Loucy (cell line): ENCODE measurements around the gene STMN3.

Experiments used
- H2AFZ ChIP-seq: fragments of 200-600 bp; sonication (generic); 2 replicates; pipeline ENCODE4 v1.6.0; 2016; ENCODE audit warnings: antibody characterized with exemption, mild to moderate bottlenecking, low read length, moderate library complexity
- H3F3A ChIP-seq: fragments of 200-600 bp; 2 replicates; pipeline ENCODE4 v1.6.0; 2016; ENCODE audit warnings: antibody characterized with exemption, low read depth, mild to moderate bottlenecking
- H3K27me3 ChIP-seq: fragments of 200-600 bp; sonication (generic); 2 replicates; pipeline ENCODE4 v1.6.1; 2014; ENCODE audit warnings: low read length, mild to moderate bottlenecking; ENCODE audit not compliant: insufficient read depth, poor library complexity, severe bottlenecking
- H3K36me3 ChIP-seq: fragments of 200-600 bp; sonication (generic); 2 replicates; pipeline ENCODE4 v1.6.1; 2016; ENCODE audit warnings: low read length; ENCODE audit not compliant: insufficient read depth
- H3K4me1 ChIP-seq: fragments of 200-600 bp; sonication (generic); 2 replicates; pipeline ENCODE4 v1.5.1; 2014; ENCODE audit warnings: low read length, mild to moderate bottlenecking; ENCODE audit not compliant: insufficient read depth, poor library complexity, severe bottlenecking
- H3K4me2 ChIP-seq: fragments of 200-600 bp; sonication (generic); 2 replicates; pipeline ENCODE4 v1.6.0; 2014; ENCODE audit warnings: antibody characterized with exemption, low read length, low read depth, mild to moderate bottlenecking; ENCODE audit not compliant: poor library complexity, severe bottlenecking
- H3K4me3 ChIP-seq: fragments of 200-600 bp; sonication (generic); 2 replicates; pipeline ENCODE4 v1.5.1; 2014; ENCODE audit warnings: low read length, mild to moderate bottlenecking, mixed read lengths; ENCODE audit not compliant: poor library complexity, severe bottlenecking
- H3K79me2 ChIP-seq: fragments of 200-600 bp; sonication (generic); 2 replicates; pipeline ENCODE4 v1.6.1; 2014; ENCODE audit warnings: low read length; ENCODE audit not compliant: insufficient read depth
- H3K9ac ChIP-seq: fragments of 200-600 bp; sonication (generic); 2 replicates; pipeline ENCODE4 v1.6.0; 2014; ENCODE audit warnings: mild to moderate bottlenecking, low read depth, low read length, moderate library complexity; ENCODE audit not compliant: poor library complexity, severe bottlenecking
- H3K9me2 ChIP-seq: fragments of 200-600 bp; sonication (generic); replicated peaks from 2 replicates; pipeline ENCODE4 v1.6.1; 2016; ENCODE audit warnings: low read depth, low read length, mixed read lengths
- H3K9me3 ChIP-seq: fragments of 200-600 bp; sonication (generic); 2 replicates; pipeline ENCODE4 v1.6.1; 2014; ENCODE audit warnings: mild to moderate bottlenecking, antibody characterized with exemption, low read length, low read depth; ENCODE audit not compliant: insufficient read depth
- H4K20me1 ChIP-seq: fragments of 200-600 bp; sonication (generic); 2 replicates; pipeline ENCODE4 v1.6.0; 2014; ENCODE audit warnings: antibody characterized with exemption, low read length, mild to moderate bottlenecking; ENCODE audit not compliant: insufficient read depth, poor library complexity, severe bottlenecking
- CTCF ChIP-seq: fragments of 200-600 bp; sonication (generic); conservative IDR thresholded peaks from 2 replicates; pipeline ENCODE4 v1.5.1; 2014; ENCODE audit warnings: mild to moderate bottlenecking, antibody characterized with exemption, low read length
- EZH2phosphoT487 ChIP-seq: fragments of 200-600 bp; IDR thresholded peaks from 2 replicates; pipeline ENCODE4 v1.6.1; 2018; ENCODE audit warnings: antibody characterized with exemption, mild to moderate bottlenecking, moderate library complexity, borderline replicate concordance

STMN3 gene

GRCh38 chr20:63598479-63599395, 54.5 kb downstream of the STMN3 start:
- Histone ChIP-seq H3K79me2 (no peaks in the 10 kb centered on the region), H3K9me2 (no peaks in the 10 kb centered on the region), H3K4me1 (no peaks in the 10 kb centered on the region), H2AFZ (no peak overlapping the region), H3K27me3 (no peaks in the 10 kb centered on the region), H3K4me3 (no peak overlapping the region), H3K9me3 (no peaks in the 10 kb centered on the region), H3K9ac (no peak overlapping the region), H3F3A (no peaks in the 10 kb centered on the region), H3K4me2 (no peak overlapping the region), H4K20me1 (no peaks in the 10 kb centered on the region), H3K36me3 (peaks cover 58% of the 10 kb centered on the region; the same call in 1 of the 2 replicates)
- TF ChIP-seq EZH2phosphoT487 (no peak), CTCF (no peak)

- Histone ChIP-seq H3K4me2 (no peak overlapping the region), H3F3A (no peaks in the 10 kb centered on the region), H3K4me3 (no peak overlapping the region), H3K27me3 (no peaks in the 10 kb centered on the region), H3K9me3 (no peaks in the 10 kb centered on the region), H3K9me2 (no peaks in the 10 kb centered on the region), H3K36me3 (peaks cover 62% of the 10 kb centered on the region; the same call in 1 of the 2 replicates), H3K4me1 (no peaks in the 10 kb centered on the region), H3K9ac (no peak overlapping the region), H2AFZ (no peak overlapping the region), H4K20me1 (no peaks in the 10 kb centered on the region), H3K79me2 (no peaks in the 10 kb centered on the region)
- TF ChIP-seq CTCF = no peak
- no peak for TF ChIP-seq EZH2phosphoT487
Observed at GRCh38 chr20:63597651-63598478, 55.4 kb downstream of the STMN3 start.

- Histone ChIP-seq H3F3A (no peaks in the 10 kb centered on the region), H3K36me3 (peaks cover 50% of the 10 kb centered on the region; the same call in 1 of the 2 replicates), H2AFZ (no peak overlapping the region), H4K20me1 (no peaks in the 10 kb centered on the region), H3K4me3 (no peak overlapping the region), H3K9me2 (no peaks in the 10 kb centered on the region), H3K4me2 (no peak overlapping the region), H3K9ac (no peak overlapping the region), H3K79me2 (no peaks in the 10 kb centered on the region), H3K9me3 (no peaks in the 10 kb centered on the region), H3K27me3 (no peaks in the 10 kb centered on the region), H3K4me1 (no peaks in the 10 kb centered on the region)
- no peak for TF ChIP-seq CTCF
- no peak for TF ChIP-seq EZH2phosphoT487
Observed at GRCh38 chr20:63596423-63596822, 56.8 kb downstream of the STMN3 start.
